ENCODE data around the gene CLEC2L.

DNA sequence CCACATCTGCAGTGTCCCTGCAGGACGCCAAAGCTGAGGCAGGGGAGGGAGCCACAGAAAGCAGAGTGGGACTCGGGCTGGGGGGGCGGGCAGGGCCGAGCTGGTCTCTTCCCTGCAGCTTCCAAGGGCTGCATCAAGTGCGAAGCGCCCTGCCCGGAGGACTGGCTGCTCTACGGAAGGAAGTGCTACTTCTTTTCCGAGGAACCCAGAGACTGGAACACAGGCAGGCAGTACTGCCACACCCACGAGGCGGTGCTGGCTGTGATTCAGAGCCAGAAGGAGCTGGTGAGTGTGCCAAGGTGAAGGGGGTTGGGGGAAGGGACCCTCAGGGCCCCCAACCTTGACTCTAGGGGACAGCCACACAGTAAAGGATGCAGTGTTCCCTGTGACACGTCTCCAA, 16.7 kb downstream of the CLEC2L start:
- TF ChIP-seq EP300 (IDR thresholded peaks at IDR 0.05; ENCODE audit: low read depth) (no peak), CTCF (IDR thresholded peaks at IDR 0.05) (no peak), POLR2AphosphoS5 (IDR thresholded peaks at IDR 0.05) (no peak)

All from transverse colon (tissue), 4 donors.